CD14-positive monocyte (primary cell): ENCODE measurements around the gene XDH. TPM values are rescaled to one million over a fixed set of nuclear protein-coding genes. Genes with fewer than 3 reads are reported as not detected.

Experiments
- DNase-seq, 3 donors: peaks; one replicate each; pipeline ENCODE4 v3.0.0-alpha.2; 2011 to 2022
- H2AFZ ChIP-seq: 2 replicates; pipeline ENCODE4 v1.6.0; 2012; ENCODE audit warnings: mild to moderate bottlenecking, low read depth, low read length, inconsistent platforms; ENCODE audit not compliant: insufficient read depth, poor library complexity, severe bottlenecking
- H3K27ac ChIP-seq, 2 donors: 1 replicate in 1 of 2; 2 replicates in 1 of 2; pipeline ENCODE4 v1.5.1; 2012 to 2013; ENCODE audit warnings: low read length in 2 of 2, control low read depth in 1 of 2, inconsistent platforms in 1 of 2, low read depth in 1 of 2, mild to moderate bottlenecking in 1 of 2
- H3K27me3 ChIP-seq, 2 donors: one replicate each; pipeline versions ENCODE4 v1.6.0 to v1.6.1; 2011 to 2013; ENCODE audit warnings: low read length in 2 of 2; ENCODE audit not compliant: control insufficient read depth in 2 of 2, insufficient read depth in 2 of 2
- H3K36me3 ChIP-seq, 2 donors: replicated peaks in 1 of 2; 1 replicate in 1 of 2; 2 replicates in 1 of 2; pipeline versions ENCODE4 v1.5.1 to v1.6.1; 2012 to 2013; ENCODE audit warnings: low read length in 2 of 2, control low read depth in 1 of 2, inconsistent platforms in 1 of 2, mild to moderate bottlenecking in 1 of 2; ENCODE audit not compliant: insufficient read depth in 2 of 2, control insufficient read depth in 1 of 2
- H3K4me1 ChIP-seq, 2 donors: 1 replicate in 1 of 2; 2 replicates in 1 of 2; pipeline versions ENCODE4 v1.5.1 to v1.6.1; 2012 to 2013; ENCODE audit warnings: low read length in 2 of 2, control low read depth in 1 of 2, inconsistent platforms in 1 of 2, mild to moderate bottlenecking in 1 of 2, moderate library complexity in 1 of 2; ENCODE audit not compliant: insufficient read depth in 2 of 2, control insufficient read depth in 1 of 2
- H3K4me2 ChIP-seq: replicated peaks from 2 replicates; pipeline ENCODE3; 2012; ENCODE audit warnings: low read length, moderate library complexity, mild to moderate bottlenecking; ENCODE audit not compliant: poor library complexity, severe bottlenecking; ENCODE audit errors: extremely low read depth
- H3K4me3 ChIP-seq, 3 experiments: fragments of 200-600 bp in 1 of 3; sonication (generic) in 1 of 3; replicated peaks in 1 of 3; 1 replicate in 2 of 3; 2 replicates in 1 of 3; pipeline ENCODE4 v1.5.1; 2011 to 2013; ENCODE audit warnings: low read length in 3 of 3, mild to moderate bottlenecking in 3 of 3, control low read depth in 2 of 3, low read depth in 2 of 3, inconsistent platforms in 1 of 3, moderate library complexity in 1 of 3
- H3K79me2 ChIP-seq: 2 replicates; pipeline ENCODE4 v1.6.0; 2012; ENCODE audit warnings: mild to moderate bottlenecking, control low read depth, inconsistent platforms, low read length, moderate library complexity; ENCODE audit not compliant: insufficient read depth
- H3K9ac ChIP-seq: 2 replicates; pipeline ENCODE4 v1.6.0; 2017; ENCODE audit warnings: low read length, mild to moderate bottlenecking; ENCODE audit not compliant: insufficient read depth, poor library complexity, severe bottlenecking
- H3K9me3 ChIP-seq, 2 donors: replicated peaks in 1 of 2; 1 replicate in 1 of 2; 2 replicates in 1 of 2; pipeline versions ENCODE4 v1.5.1 to v1.6.1; 2012 to 2013; ENCODE audit warnings: low read length in 2 of 2, control low read depth in 1 of 2; ENCODE audit not compliant: control insufficient read depth in 1 of 2, insufficient read depth in 1 of 2
- H4K20me1 ChIP-seq: 2 replicates; pipeline ENCODE4 v1.6.0; 2012; ENCODE audit warnings: mild to moderate bottlenecking, low read length, control low read depth, moderate library complexity; ENCODE audit not compliant: insufficient read depth
- H3K27ac Mint-ChIP-seq, 7 donors: one replicate each; pipeline ENCODE4 v1.8.0; 2020; ENCODE audit warnings: mild to moderate bottlenecking in 7 of 7, mixed read lengths in 7 of 7, moderate library complexity in 6 of 7, inconsistent platforms in 2 of 7
- H3K27me3 Mint-ChIP-seq, 3 donors: one replicate each; pipeline ENCODE4 v1.8.0; 2021 to 2022; ENCODE audit warnings: low read depth in 3 of 3, mild to moderate bottlenecking in 3 of 3, mixed read lengths in 3 of 3, moderate library complexity in 3 of 3, inconsistent platforms in 1 of 3
- H3K36me3 Mint-ChIP-seq, 2 donors: one replicate each; pipeline ENCODE4 v1.8.0; 2020; ENCODE audit warnings: mixed read lengths in 2 of 2, inconsistent platforms in 1 of 2, mild to moderate bottlenecking in 1 of 2
- H3K4me1 Mint-ChIP-seq: one replicate; pipeline ENCODE4 v1.8.0; 2020; ENCODE audit warnings: mild to moderate bottlenecking, mixed read lengths
- H3K4me3 Mint-ChIP-seq, 2 donors: one replicate each; pipeline ENCODE4 v1.8.0; 2020; ENCODE audit warnings: mild to moderate bottlenecking in 2 of 2, mixed read lengths in 2 of 2, moderate library complexity in 1 of 2
- H3K9me3 Mint-ChIP-seq, 7 donors: one replicate each; pipeline ENCODE4 v1.8.0; 2020 to 2022; ENCODE audit warnings: mixed read lengths in 7 of 7, mild to moderate bottlenecking in 6 of 7, moderate library complexity in 6 of 7, inconsistent platforms in 2 of 7
- CTCF ChIP-seq: fragments of 200-600 bp; IDR thresholded peaks from one replicate; pipeline ENCODE4 v1.8.0; 2022; ENCODE audit warnings: antibody characterized with exemption, mild to moderate bottlenecking
- WGBS: methylation state at CpG from one replicate; pipeline ENCODE4 v1.1.5; 2013; ENCODE audit warnings: missing lambda C conversion rate; ENCODE audit not compliant: insufficient coverage; 5-methylcytosine and 5-hydroxymethylcytosine counted together
- intact Hi-C, 2 donors: fragments of 100-400 bp; cut with micrococcal nuclease; formaldehyde crosslinking; loops; one replicate each; pipeline versions ENCODE4 v1.15.0 to v1.15.1; 2023
- polyA plus RNA-seq, 3 donors: library from polyadenylated mRNA; depleted of rRNA in 1 of 3; unstranded in 2 of 3; stranded (reverse) in 1 of 3; fragments of 300-500 nt in 2 of 3; fragments of >200 nt in 1 of 3; fragmentation: Illumina TruSeq in 2 of 3; gene quantifications; 1 replicate in 2 of 3; 2 replicates in 1 of 3; pipeline ENCODE4 v1.2.3, GENCODE V29; 2012 to 2021

The XDH gene
- polyA plus RNA-seq, 3 donors: not detected

GRCh38 chr2:31337197-31337596 is 77.3 kb downstream of the XDH start:
- H3K4me3 ChIP-seq: no peak overlapping the region
- H3K79me2 ChIP-seq: no peaks in the 10 kb centered on the region
- no peak for DNase-seq
- H3K9me3 ChIP-seq: no peaks in the 10 kb centered on the region
- Mint-ChIP-seq H3K27me3 (peaks cover 0 to 4% (median 1%) of the 10 kb centered on the region in 3 donors), H3K4me1 (no peaks in the 10 kb centered on the region), H3K9me3 (peaks cover 0 to 5% (median 0%) of the 10 kb centered on the region in 7 donors), H3K27ac (no peak overlapping the region), H3K4me3 (no peak overlapping the region), H3K36me3 (no peaks in the 10 kb centered on the region)
- no peak overlapping the region for H3K4me2 ChIP-seq
- H3K36me3 ChIP-seq: no peaks in the 10 kb centered on the region
- H4K20me1 ChIP-seq: no peaks in the 10 kb centered on the region
- WGBS: 75% methylated on average over 2 of the region's 3 CpGs
- H2AFZ ChIP-seq: no peak overlapping the region
- intact Hi-C loops: no loop called here
- no peak overlapping the region for H3K9ac ChIP-seq
- no peaks in the 10 kb centered on the region for H3K4me1 ChIP-seq
- H3K27ac ChIP-seq: no peak overlapping the region
- no peaks in the 10 kb centered on the region for H3K27me3 ChIP-seq
- no peak for TF ChIP-seq CTCF

GRCh38 chr2:31335921-31336585 is 78.5 kb downstream of the XDH start:
- TF ChIP-seq CTCF: no peak
- Mint-ChIP-seq H3K36me3 (no peaks in the 10 kb centered on the region), H3K4me3 (no peak overlapping the region), H3K4me1 (no peaks in the 10 kb centered on the region), H3K27me3 (peaks cover 0 to 4% (median 1%) of the 10 kb centered on the region in 3 donors), H3K27ac (peak overlapping the region in 1 of 7 donors; percentile 13), H3K9me3 (peaks cover 0 to 5% (median 0%) of the 10 kb centered on the region in 7 donors)
- no peak overlapping the region for H3K9ac ChIP-seq
- no peak overlapping the region for H3K27ac ChIP-seq
- H3K27me3 ChIP-seq: no peaks in the 10 kb centered on the region
- WGBS: 86% methylated on average over 5 of the region's 5 CpGs
- no peaks in the 10 kb centered on the region for H3K4me1 ChIP-seq
- H3K79me2 ChIP-seq: no peaks in the 10 kb centered on the region
- DNase-seq: no peak
- H4K20me1 ChIP-seq: no peaks in the 10 kb centered on the region
- intact Hi-C loops: loop anchor here in 1 of 2 donors (2.0 kb wide), 1 partner anchor 621 kb away; no protein-coding TSS in a partner anchor
- H3K36me3 ChIP-seq: no peaks in the 10 kb centered on the region
- no peak overlapping the region for H3K4me2 ChIP-seq
- no peak overlapping the region for H2AFZ ChIP-seq
- no peaks in the 10 kb centered on the region for H3K9me3 ChIP-seq
- H3K4me3 ChIP-seq: no peak overlapping the region
